ENCODE results near the gene PRDX6.

GRCh38 chr1:173479649-173480048 lies 2.5 kb downstream of the PRDX6 start:
- TF ChIP-seq CTCF (IDR thresholded peaks at IDR 0.05 in 2 of 3, conservative IDR thresholded peaks at IDR 0.05 in 1 of 3; ENCODE audit: control insufficient read depth in 2 of 3, extremely low read depth in 1 of 3, insufficient read depth in 1 of 3, low read depth in 3 of 3, low read length in 3 of 3) (no peak), POLR2A (IDR thresholded peaks at IDR 0.05; ENCODE audit: low read depth, low read length) (no peak), FOS (IDR thresholded peaks at IDR 0.05; ENCODE audit: borderline replicate concordance, extremely low read depth, insufficient read length) (no peak), FOXK2 (IDR thresholded peaks at IDR 0.05) (no peak), EGR1 (IDR thresholded peaks at IDR 0.05; ENCODE audit: borderline replicate concordance in 1 of 2, low read depth in 2 of 2, low read length in 2 of 2) (no peak), ZNF24 (IDR thresholded peaks at IDR 0.05) (no peak), ATF3 (IDR thresholded peaks at IDR 0.05; ENCODE audit: borderline replicate concordance, extremely low read depth, low read depth, low read length) (no peak), ASH2L (IDR thresholded peaks at IDR 0.05; ENCODE audit: borderline replicate concordance, low read depth) (no peak), PAX5 (IDR thresholded peaks at IDR 0.05; ENCODE audit: borderline replicate concordance, low read depth, low read length) (no peak), REST (IDR thresholded peaks at IDR 0.05; ENCODE audit: low read depth, low read length) (no peak), ZSCAN29 (IDR thresholded peaks at IDR 0.05) (no peak)
